Measurements from ENCODE around the gene ACER2.

DNA sequence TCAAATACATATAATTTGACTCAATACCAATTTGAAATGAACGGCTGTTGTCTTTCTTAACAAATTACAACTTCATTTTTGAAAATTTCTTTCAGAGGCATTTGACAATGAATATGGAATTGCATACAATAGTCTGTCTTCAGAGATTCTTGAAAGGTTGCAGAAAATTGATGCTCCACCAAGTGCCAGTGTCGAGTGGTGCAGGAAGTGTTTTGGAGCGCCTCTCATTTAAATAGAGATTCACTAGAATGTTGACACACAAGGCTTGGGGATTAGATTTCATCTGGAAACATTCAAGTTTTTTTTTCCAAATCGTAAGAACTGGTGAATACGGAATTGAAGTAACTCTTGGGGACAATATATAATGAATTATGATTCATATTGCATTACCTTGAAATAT is 36.9 kb upstream of the ACER2 start:
- TF ChIP-seq, protein P1, sequence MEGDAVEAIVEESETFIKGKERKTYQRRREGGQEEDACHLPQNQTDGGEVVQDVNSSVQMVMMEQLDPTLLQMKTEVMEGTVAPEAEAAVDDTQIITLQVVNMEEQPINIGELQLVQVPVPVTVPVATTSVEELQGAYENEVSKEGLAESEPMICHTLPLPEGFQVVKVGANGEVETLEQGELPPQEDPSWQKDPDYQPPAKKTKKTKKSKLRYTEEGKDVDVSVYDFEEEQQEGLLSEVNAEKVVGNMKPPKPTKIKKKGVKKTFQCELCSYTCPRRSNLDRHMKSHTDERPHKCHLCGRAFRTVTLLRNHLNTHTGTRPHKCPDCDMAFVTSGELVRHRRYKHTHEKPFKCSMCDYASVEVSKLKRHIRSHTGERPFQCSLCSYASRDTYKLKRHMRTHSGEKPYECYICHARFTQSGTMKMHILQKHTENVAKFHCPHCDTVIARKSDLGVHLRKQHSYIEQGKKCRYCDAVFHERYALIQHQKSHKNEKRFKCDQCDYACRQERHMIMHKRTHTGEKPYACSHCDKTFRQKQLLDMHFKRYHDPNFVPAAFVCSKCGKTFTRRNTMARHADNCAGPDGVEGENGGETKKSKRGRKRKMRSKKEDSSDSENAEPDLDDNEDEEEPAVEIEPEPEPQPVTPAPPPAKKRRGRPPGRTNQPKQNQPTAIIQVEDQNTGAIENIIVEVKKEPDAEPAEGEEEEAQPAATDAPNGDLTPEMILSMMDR (IDR thresholded peaks at IDR 0.05), result no peak
- no peak for TF ChIP-seq POLR2A (IDR thresholded peaks at IDR 0.05)
